Natural killer cell treated with Interleukin-12 subunit alpha and Interleukin-12 subunit beta and Interleukin-15 and Interleukin-18, amount 100 ng/mL, for 72 hours (primary cell): Measurements from ENCODE around the gene ZDHHC7. TPM values are rescaled to one million over a fixed set of nuclear protein-coding genes. Genes with fewer than 3 reads are reported as not detected.

Experiments used
- ATAC-seq, 2 donors: fragments of 150-1000 bp; cut with Tn5 transposase in 1 of 2; sonication (Bioruptor Pico), chemical (Tn5 transposase) in 1 of 2; 2 replicates each; pipeline ENCODE4 v1.10.0; 2021
- DNase-seq: peaks from one replicate; pipeline ENCODE4 v3.0.0; 2022; ENCODE audit warnings: low spot score
- H3K27ac Mint-ChIP-seq, 2 donors: 1 replicate in 1 of 2; 2 replicates in 1 of 2; pipeline ENCODE4 v1.8.0; 2022; ENCODE audit warnings: mixed read lengths in 2 of 2, mild to moderate bottlenecking in 1 of 2, moderate library complexity in 1 of 2
- H3K27me3 Mint-ChIP-seq, 2 donors: 1 replicate in 1 of 2; 2 replicates in 1 of 2; pipeline ENCODE4 v1.8.0; 2022; ENCODE audit warnings: mixed read lengths in 2 of 2
- H3K36me3 Mint-ChIP-seq: one replicate; pipeline ENCODE4 v1.8.0; 2022; ENCODE audit warnings: mixed read lengths
- H3K4me1 Mint-ChIP-seq, 2 donors: 1 replicate in 1 of 2; 2 replicates in 1 of 2; pipeline ENCODE4 v1.8.0; 2022; ENCODE audit warnings: low read depth in 2 of 2, mixed read lengths in 2 of 2, mild to moderate bottlenecking in 1 of 2
- H3K4me3 Mint-ChIP-seq: one replicate; pipeline ENCODE4 v1.8.0; 2022; ENCODE audit warnings: mixed read lengths
- H3K9me3 Mint-ChIP-seq: 2 replicates; pipeline ENCODE4 v1.8.0; 2022; ENCODE audit warnings: mixed read lengths
- total RNA-seq, 2 donors: library from RNA; stranded (reverse); gene quantifications; one replicate each; pipeline ENCODE4 v1.2.3, GENCODE V29; 2022

ZDHHC7 gene
- total RNA-seq, 2 donors from 2014 or later: 28.5 to 43.9 TPM

DNA sequence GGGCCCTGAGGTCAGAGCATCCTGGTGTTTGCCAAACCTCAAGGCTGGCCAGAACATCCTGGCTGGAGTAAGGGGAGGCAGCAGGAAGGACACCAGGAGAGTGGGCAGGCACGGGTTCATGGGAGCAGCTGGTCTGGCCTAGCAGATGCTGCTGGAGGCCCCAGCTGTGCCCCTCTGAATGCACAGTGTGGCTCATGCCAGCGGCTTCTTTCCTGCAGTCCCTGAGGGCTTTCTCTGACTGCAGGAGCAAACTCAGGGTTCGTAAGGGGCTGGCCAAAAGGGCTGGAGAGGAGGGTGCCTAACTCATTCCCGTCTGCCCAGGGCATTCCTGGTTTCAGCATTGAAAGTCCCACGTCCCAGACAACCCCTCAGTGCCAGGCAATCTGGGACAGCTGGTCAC lies 78.7 kb downstream of the ZDHHC7 start:
- ATAC-seq (no peak), DNase-seq (no peak)
- H3K4me3 Mint-ChIP-seq: no peak overlapping the region
- no peak overlapping the region for H3K27ac Mint-ChIP-seq
- H3K4me1 Mint-ChIP-seq: peaks cover 0 to 6% of the 10 kb centered on the region in 2 donors
- no peaks in the 10 kb centered on the region for H3K9me3 Mint-ChIP-seq
- H3K36me3 Mint-ChIP-seq: no peaks in the 10 kb centered on the region
- peaks cover 0 to 2% of the 10 kb centered on the region in 2 donors for H3K27me3 Mint-ChIP-seq

DNA sequence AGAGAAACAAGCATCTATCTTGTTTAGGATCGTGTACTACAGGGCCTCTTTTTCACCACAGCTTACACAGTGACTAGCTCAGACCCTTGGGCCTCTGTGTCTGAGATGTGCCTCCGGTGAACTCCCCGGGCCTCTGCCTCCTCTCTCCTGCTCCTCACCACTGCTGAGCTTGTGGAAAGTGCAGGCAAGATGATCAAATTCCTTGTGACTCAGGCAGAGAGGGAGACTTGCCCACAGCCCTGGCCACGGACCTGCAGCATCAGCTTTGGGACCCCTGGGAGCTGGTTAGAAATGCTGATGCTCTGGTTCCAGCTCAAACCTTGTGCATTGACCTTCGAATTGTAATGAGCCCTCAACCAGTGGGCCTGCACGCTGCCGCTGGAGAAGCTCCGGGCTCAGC lies 79.8 kb downstream of the ZDHHC7 start:
- no peak overlapping the region for H3K27ac Mint-ChIP-seq
- DNase-seq: no peak
- H3K4me1 Mint-ChIP-seq: peaks cover 0 to 6% of the 10 kb centered on the region in 2 donors
- no peaks in the 10 kb centered on the region for H3K36me3 Mint-ChIP-seq
- no peak overlapping the region for H3K4me3 Mint-ChIP-seq
- no peak for ATAC-seq
- no peaks in the 10 kb centered on the region for H3K9me3 Mint-ChIP-seq
- H3K27me3 Mint-ChIP-seq: no peaks in the 10 kb centered on the region

DNA sequence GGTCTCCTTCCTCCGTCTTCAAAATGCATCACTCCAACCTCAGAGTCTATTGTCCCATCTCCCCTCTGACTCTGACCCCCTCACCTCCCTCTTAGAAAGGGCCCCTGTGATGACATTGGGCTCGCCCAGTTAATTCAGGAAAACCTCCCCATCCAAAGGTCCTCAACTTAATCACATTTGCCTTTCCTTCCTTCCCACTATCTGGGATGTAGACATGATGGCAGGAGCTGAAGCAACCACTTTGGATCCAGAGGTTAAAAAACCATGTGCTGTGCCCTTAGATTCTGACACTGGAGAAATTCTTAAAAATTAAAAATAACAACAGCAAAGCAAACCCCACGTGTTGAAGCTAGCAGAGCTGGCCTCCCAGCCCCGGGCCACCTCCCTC lies 80.2 kb downstream of the ZDHHC7 start:
- H3K9me3 Mint-ChIP-seq: no peaks in the 10 kb centered on the region
- no peaks in the 10 kb centered on the region for H3K27me3 Mint-ChIP-seq
- peaks cover 0 to 6% of the 10 kb centered on the region in 2 donors for H3K4me1 Mint-ChIP-seq
- H3K36me3 Mint-ChIP-seq: no peaks in the 10 kb centered on the region
- DNase-seq: no peak
- ATAC-seq: no peak
- H3K27ac Mint-ChIP-seq: peak overlapping the region in 1 of 2 donors; percentile 37
- H3K4me3 Mint-ChIP-seq: no peak overlapping the region

DNA sequence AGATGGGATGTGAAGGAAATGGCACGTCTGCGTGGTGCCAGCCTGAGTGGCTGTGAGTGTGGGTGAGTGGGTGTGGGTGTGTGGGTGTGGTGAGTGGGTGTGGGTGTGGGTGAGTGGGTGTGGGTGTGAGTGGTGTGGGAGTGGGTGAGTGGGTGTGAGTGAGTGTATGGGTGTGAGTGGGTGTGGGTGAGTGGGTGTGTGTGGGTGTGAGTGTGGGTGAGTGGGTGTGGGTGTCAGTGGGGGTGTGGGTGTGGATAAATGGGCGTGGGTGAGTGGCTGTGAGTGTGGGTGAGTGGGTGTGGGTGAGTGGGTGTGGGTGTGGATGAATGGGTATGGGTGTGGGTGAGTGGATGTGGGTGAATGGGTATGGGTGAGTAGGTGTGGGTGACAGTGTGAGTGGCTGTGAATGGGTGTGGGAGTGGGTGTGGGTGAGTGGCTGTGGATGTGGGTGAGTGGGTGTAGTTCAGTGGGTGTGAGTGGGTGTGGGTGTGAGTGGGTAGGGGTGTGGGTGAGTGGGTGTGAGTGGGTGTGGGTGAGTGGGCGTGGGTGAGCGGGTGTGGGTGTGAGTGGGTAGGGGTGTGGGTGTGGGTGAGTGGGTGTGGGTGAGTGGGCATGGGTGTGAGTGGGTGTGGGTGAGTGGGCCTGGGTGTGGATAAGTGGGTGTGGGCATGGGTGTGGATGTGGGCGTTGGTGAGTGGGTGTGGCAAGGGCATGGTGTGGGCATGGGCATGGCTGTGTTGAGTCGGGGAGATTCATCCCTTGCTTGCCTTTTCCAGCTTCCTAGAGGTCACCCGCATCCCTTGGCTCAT lies 80.8 kb downstream of the ZDHHC7 start:
- no peak overlapping the region for H3K4me3 Mint-ChIP-seq
- peak overlapping the region in 1 of 2 donors; percentile 37 for H3K27ac Mint-ChIP-seq
- ATAC-seq: peak in 1 of 2 donors; percentile 60

DNA sequence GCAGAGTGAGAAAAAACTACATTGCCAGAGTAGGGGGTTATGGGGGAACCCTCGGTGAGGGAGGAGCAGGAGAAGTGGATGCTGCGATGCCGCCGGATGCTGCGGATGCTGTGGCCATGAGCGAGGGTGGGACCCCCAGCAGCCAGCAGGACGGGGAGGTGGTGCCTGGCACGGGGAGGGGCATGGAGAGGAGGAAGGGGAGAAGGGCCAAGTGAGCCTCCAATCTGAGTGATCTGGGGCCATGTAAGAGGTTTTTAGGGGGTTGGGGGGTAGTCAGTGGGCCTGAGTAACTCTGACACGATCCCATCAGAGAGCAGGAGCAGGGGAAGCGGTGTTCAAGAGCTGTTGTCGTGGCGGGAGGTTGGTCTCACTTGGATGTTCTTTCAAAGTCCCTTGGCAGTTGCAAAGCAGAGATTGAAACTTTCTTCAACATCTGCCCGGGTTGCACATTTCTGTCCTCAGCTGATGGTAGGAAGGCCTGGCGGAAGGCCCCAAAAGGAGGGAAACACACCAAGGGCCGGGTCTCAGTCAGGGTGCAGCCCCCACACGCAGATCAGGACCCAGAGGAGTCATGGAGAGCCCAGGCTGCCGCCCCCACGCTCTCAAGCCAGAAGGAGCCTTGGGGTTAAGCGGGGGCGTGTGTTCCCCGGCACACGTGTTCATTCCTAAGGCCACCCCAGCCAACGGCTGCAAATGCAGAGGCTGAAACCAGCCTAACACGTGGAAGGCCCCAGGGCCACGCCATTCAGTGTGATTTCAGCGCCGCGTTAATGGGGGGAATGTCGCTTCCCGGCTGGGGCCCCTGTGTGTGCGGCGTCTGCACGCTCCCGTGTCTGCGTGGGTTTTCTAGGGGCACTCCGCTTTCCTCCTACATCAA lies 81.7 kb downstream of the ZDHHC7 start:
- no peak for ATAC-seq
- H3K27me3 Mint-ChIP-seq: no peaks in the 10 kb centered on the region
- H3K4me3 Mint-ChIP-seq: no peak overlapping the region
- H3K9me3 Mint-ChIP-seq: no peaks in the 10 kb centered on the region
- no peaks in the 10 kb centered on the region for H3K36me3 Mint-ChIP-seq
- DNase-seq: no peak
- H3K27ac Mint-ChIP-seq: no peak overlapping the region
- H3K4me1 Mint-ChIP-seq: peaks cover 0 to 6% of the 10 kb centered on the region in 2 donors

More for the DNA sequence above, 80.8 kb downstream of the ZDHHC7 start:
- Mint-ChIP-seq H3K4me1 (peaks cover 0 to 6% of the 10 kb centered on the region in 2 donors), H3K27me3 (no peaks in the 10 kb centered on the region), H3K36me3 (no peaks in the 10 kb centered on the region), H3K9me3 (no peaks in the 10 kb centered on the region)
- DNase-seq: no peak

DNA sequence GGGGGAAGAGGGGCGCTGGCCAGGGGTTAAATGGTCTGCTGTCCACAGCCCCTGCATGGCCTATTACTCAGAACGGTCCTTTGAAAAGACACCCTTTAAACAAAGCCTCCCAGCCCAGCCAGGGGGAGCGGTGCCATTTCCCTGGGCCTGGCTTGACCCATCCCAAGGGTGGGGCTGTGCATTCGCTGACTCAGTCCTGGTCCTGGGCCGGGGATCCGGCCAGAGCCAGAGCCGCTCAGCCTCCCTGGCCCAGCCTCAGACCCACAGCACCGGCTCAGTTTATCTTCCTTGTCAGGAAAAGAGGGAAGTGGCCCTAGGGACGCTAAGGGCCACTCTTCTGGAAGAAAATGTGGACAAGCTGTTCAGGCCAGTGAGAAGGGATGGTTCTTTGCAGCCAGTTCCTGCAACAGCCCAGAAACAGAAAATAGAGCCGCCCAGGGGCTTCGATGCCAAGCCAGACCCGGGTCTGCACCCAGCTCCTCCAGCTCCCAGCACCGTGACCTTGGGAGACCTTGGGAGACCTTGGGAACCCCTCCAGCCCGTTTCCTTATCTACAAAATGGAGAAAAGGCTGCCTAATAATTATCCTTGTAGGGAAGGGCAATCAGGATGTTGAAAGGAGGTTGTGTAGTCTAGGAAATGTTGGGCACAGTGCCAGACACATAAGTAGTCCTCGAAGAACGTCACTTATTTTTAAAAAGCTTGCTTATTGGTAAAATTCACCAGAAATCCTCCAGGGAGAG lies 82.5 kb downstream of the ZDHHC7 start:
- Mint-ChIP-seq H3K9me3 (no peaks in the 10 kb centered on the region), H3K4me3 (no peak overlapping the region), H3K36me3 (no peaks in the 10 kb centered on the region), H3K4me1 (peaks cover 0 to 6% of the 10 kb centered on the region in 2 donors), H3K27me3 (no peaks in the 10 kb centered on the region), H3K27ac (no peak overlapping the region)
- DNase-seq (no peak), ATAC-seq (no peak)

DNA sequence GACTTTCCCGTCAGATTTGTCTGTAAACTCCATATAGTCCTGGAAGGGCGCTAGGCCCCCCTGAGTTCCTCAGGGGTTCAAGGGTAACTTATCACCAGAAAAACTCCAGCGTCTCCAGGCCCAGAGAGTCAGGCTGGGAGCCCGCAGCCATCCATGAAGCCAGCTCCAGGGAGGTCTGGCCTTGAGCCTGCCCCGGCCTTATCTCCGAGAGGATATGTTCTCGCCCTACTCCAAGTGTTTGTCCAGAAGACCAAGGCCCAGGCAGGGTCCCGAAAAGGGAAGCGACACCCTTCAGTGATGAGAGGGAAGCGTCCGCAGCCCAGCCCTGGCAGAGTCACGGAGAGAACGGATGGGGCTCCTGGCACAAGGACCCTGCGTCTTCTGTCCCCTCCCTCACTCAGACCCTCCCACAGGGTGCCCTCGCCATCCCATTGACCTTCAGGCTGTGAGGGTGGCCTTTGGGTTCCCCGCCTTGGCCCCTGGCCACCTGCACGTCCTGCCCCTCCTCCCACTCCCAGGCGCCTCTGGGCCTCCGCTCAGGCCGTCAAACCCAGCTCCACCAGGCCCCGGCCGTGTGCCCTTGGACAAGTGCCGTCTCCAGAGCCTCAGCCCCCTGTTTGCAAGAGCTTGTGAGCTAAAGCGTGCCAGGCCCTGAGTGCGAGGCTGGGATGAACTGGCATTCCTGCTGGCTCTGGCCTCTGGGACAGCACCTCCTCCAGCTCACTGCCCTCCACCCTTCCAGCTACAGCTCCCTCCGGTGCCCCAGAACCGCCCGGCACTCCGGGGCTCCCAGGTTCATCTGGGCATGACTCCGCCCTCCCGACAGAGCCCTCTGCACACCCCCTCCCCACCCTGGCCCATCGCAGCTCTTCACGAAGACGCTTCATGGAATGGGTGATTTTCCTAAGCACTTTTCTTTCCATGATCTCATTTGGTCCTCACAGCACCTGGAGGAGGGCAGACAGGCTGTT lies 83.4 kb downstream of the ZDHHC7 start:
- H3K36me3 Mint-ChIP-seq: no peaks in the 10 kb centered on the region
- H3K27me3 Mint-ChIP-seq: no peaks in the 10 kb centered on the region
- no peaks in the 10 kb centered on the region for H3K9me3 Mint-ChIP-seq
- ATAC-seq (no peak), DNase-seq (no peak)
- H3K4me3 Mint-ChIP-seq: no peak overlapping the region
- H3K4me1 Mint-ChIP-seq: peaks cover 0 to 6% of the 10 kb centered on the region in 2 donors
- H3K27ac Mint-ChIP-seq: no peak overlapping the region

DNA sequence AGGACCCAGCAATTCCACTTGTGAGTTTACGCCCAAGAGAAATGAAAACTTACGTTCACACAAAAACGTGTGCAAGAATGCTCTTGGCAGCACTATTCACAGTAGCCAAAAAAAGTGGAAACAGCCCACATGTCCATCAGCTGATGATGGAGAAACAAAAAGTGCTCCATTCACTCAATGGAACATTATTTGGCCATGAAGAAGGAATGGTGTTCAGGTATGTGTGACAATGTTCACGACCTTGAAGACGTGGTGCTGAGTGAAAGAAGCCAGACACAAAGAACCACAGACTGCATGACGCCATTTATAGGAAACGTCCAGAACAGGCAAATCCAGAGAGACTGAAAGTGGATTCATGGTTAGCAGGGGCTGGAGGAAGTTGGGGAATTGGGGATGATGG lies 84.9 kb downstream of the ZDHHC7 start:
- ATAC-seq (no peak), DNase-seq (no peak)
- no peaks in the 10 kb centered on the region for H3K36me3 Mint-ChIP-seq
- H3K9me3 Mint-ChIP-seq: no peaks in the 10 kb centered on the region
- H3K27ac Mint-ChIP-seq: no peak overlapping the region
- H3K27me3 Mint-ChIP-seq: no peaks in the 10 kb centered on the region
- no peak overlapping the region for H3K4me3 Mint-ChIP-seq
- peaks cover 0 to 6% of the 10 kb centered on the region in 2 donors for H3K4me1 Mint-ChIP-seq

DNA sequence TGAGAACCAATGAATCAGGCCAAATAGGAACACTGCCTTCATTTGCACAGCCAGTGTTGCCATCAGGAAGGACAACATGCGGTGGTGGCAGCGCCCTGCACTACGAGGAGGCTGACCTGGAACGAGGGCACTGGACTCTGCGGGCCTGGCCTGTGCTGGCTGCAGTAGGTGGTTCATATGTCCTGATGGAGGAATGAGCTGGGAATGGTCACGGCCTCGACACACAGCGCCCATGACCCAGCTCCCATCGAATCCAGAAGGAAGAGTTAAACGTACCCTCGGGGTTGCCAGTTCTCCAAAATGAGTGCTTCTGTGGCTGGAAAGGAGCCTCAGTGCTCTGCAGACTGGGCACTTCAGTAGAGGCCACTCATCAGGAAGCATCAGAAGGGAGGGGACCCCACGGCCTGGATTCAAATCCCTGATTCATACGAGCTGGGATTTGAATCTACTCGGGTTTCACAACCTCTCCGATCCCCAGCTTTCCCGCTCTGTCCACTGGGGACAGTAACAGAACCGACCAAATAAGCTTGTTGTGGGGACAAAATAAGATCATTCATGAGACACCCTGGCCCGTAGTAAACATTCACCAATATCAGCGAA lies 85.5 kb downstream of the ZDHHC7 start:
- Mint-ChIP-seq H3K9me3 (no peaks in the 10 kb centered on the region), H3K36me3 (no peaks in the 10 kb centered on the region), H3K4me1 (peaks cover 0 to 6% of the 10 kb centered on the region in 2 donors), H3K4me3 (no peak overlapping the region), H3K27me3 (no peaks in the 10 kb centered on the region), H3K27ac (no peak overlapping the region)
- no peak for ATAC-seq
- DNase-seq: no peak

DNA sequence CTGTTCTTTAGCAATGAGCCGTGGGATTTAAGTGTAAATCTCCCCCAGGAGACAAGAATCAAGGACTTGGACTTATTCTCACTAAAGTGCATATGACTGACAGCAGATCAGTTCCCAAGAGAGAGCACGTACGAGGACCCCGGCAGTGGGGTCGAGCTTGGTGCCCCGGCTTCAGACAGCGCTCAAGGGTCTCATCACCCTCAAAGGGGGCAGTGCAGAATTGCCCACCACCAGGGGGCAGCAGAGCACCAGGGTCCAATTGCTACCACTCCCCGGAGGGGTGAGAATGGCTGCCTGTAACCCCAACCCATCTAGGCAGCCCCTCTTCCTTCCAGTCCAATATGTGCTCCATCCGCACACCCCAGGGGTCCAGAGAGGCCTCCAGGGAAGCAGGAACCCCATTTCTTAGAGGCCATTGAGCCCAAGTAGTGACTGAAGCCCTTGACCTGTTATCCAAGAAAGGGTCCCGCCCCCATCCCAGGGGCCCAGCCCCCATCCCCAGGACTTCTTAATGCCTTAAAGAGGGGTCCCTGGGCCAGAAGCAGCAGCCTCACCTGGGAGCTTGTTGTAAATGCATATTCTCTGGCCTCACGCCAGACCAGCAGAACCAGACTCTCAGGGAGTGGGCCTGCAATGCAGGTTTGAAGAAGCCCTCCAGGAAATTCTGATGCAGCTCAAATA lies 86.1 kb downstream of the ZDHHC7 start:
- H3K27me3 Mint-ChIP-seq: no peaks in the 10 kb centered on the region
- no peak overlapping the region for H3K4me3 Mint-ChIP-seq
- H3K36me3 Mint-ChIP-seq: no peaks in the 10 kb centered on the region
- H3K9me3 Mint-ChIP-seq: no peaks in the 10 kb centered on the region
- peaks cover 0 to 6% of the 10 kb centered on the region in 2 donors for H3K4me1 Mint-ChIP-seq
- DNase-seq (peak; percentile 71), ATAC-seq (no peak)
- H3K27ac Mint-ChIP-seq: no peak overlapping the region

DNA sequence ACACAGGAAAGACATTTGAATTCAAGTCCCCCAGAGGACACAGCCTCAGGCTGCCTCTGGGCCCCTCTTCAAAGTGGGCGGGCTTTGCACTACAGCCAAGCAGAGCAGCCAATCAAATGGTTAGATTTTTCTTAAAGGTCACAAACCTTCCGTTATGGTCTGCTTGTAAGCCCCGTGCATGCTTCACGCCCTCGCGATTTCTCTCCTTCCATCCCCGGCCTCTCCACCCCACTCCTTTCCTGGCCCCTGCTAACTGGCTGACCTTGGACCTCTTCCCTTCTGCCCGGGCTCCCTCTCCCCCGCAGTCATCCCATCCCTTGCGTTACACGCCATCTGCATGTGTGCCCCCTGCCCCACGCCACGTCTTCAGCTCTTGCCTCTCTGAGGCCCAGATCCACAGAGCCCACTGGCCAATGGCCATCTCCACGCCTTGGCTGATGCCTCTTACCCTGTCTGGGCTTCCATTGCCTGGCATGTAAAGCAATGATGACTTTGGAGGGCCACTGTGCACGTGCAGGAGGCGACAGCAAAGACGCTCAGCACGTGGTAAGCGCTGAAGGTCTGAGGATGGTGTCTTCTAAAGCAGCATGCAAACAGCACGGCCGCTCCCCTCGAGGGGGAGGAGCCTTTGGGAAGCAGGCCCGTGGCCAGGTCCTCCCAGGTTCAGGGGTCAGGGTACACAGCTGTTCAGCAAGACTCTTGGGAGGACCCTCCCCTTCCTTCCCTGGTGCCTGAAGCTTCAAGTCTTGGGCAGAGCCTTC lies 86.8 kb downstream of the ZDHHC7 start:
- H3K27me3 Mint-ChIP-seq: peaks cover 0 to 4% of the 10 kb centered on the region in 2 donors
- H3K27ac Mint-ChIP-seq: no peak overlapping the region
- no peak overlapping the region for H3K4me3 Mint-ChIP-seq
- H3K36me3 Mint-ChIP-seq: no peaks in the 10 kb centered on the region
- DNase-seq (no peak), ATAC-seq (no peak)
- no peaks in the 10 kb centered on the region for H3K9me3 Mint-ChIP-seq
- peaks cover 0 to 3% of the 10 kb centered on the region in 2 donors for H3K4me1 Mint-ChIP-seq
